CD4-positive, alpha-beta T cell (primary cell): ENCODE results near the gene RNF141. TPM values are rescaled to one million over a fixed set of nuclear protein-coding genes. Genes with fewer than 3 reads are reported as not detected.

ENCODE experiments used
- ATAC-seq: fragments of 200-7000 bp; cut with Tn5 transposase; one replicate; pipeline ENCODE4 v1.10.0; 2022; ENCODE audit warnings: mild to moderate bottlenecking; ENCODE audit not compliant: poor library complexity
- CTCF ChIA-PET: fragments of 350-600 bp; sonication (Branson Sonifier 250); formaldehyde crosslinking; loops from one replicate; lab custom pipeline; 2021; ENCODE audit warnings: antibody characterized with exemption, inconsistent platforms; lab: Charles Lee
- POLR2A ChIA-PET: fragments of 350-600 bp; sonication (Branson Sonifier 250); formaldehyde crosslinking; loops from one replicate; lab custom pipeline; 2021; ENCODE audit warnings: antibody characterized with exemption, inconsistent platforms; lab: Charles Lee
- DNase-seq, 14 experiments: peaks; one replicate each; pipeline ENCODE4 v3.0.0-alpha.2; 2013 to 2020; ENCODE audit warnings: mixed read lengths in 2 of 14
- H3K27ac ChIP-seq, 2 donors: one replicate each; pipeline versions ENCODE4 v1.5.1 to v1.7.0; 2013; ENCODE audit warnings: low read length in 2 of 2, low read depth in 1 of 2, mild to moderate bottlenecking in 1 of 2
- H3K27me3 ChIP-seq, 2 experiments: 1 replicate in 1 of 2; 2 replicates in 1 of 2; pipeline versions ENCODE4 v1.6.1 to v1.7.0; 2013; ENCODE audit warnings: low read length in 2 of 2, control low read depth in 1 of 2, mild to moderate bottlenecking in 1 of 2, moderate library complexity in 1 of 2; ENCODE audit not compliant: insufficient read depth in 2 of 2, control insufficient read depth in 1 of 2
- H3K36me3 ChIP-seq: one replicate; pipeline ENCODE4 v1.6.1; 2013; ENCODE audit warnings: low read length, control low read depth; ENCODE audit not compliant: insufficient read depth
- H3K4me1 ChIP-seq: one replicate; pipeline ENCODE4 v1.6.1; 2013; ENCODE audit warnings: low read length, control low read depth; ENCODE audit not compliant: insufficient read depth
- H3K4me3 ChIP-seq: one replicate; pipeline ENCODE4 v1.5.1; 2013; ENCODE audit warnings: mild to moderate bottlenecking, low read length, moderate library complexity
- H3K9me3 ChIP-seq, 2 experiments: 1 replicate in 1 of 2; 2 replicates in 1 of 2; pipeline versions ENCODE4 v1.6.1 to v1.7.0; 2013; ENCODE audit warnings: low read length in 2 of 2, mild to moderate bottlenecking in 2 of 2, control low read depth in 1 of 2, moderate library complexity in 1 of 2; ENCODE audit not compliant: control insufficient read depth in 1 of 2, insufficient read depth in 1 of 2
- H3K27ac Mint-ChIP-seq: one replicate; pipeline ENCODE4 v1.8.0; 2020; ENCODE audit warnings: mixed read lengths
- H3K27me3 Mint-ChIP-seq: one replicate; pipeline ENCODE4 v1.8.0; 2021; ENCODE audit warnings: mixed read lengths
- H3K36me3 Mint-ChIP-seq: one replicate; pipeline ENCODE4 v1.8.0; 2021; ENCODE audit warnings: low read depth, mixed read lengths
- H3K4me1 Mint-ChIP-seq: one replicate; pipeline ENCODE4 v1.8.0; 2021; ENCODE audit warnings: low read depth, mixed read lengths
- H3K4me3 Mint-ChIP-seq: one replicate; pipeline ENCODE4 v1.8.0; 2020; ENCODE audit warnings: mild to moderate bottlenecking, mixed read lengths
- H3K9me3 Mint-ChIP-seq: one replicate; pipeline ENCODE4 v1.8.0; 2020; ENCODE audit warnings: mixed read lengths
- CTCF ChIP-seq: fragments of 200-600 bp; IDR thresholded peaks from one replicate; pipeline ENCODE4 v1.8.0; 2022; ENCODE audit warnings: antibody characterized with exemption, mild to moderate bottlenecking
- intact Hi-C, 2 experiments: fragments of 100-400 bp; cut with DNase I in 1 of 2; cut with micrococcal nuclease in 1 of 2; formaldehyde crosslinking; loops; one replicate each; pipeline versions ENCODE4 v1.15.1 to v1.9.0; 2023 to 2025; cut with DNase I, micrococcal nuclease
- total RNA-seq, 174 experiments: library from RNA in 2 of 174; stranded (reverse) in 2 of 174; gene quantifications; one replicate each; pipeline ENCODE4 v1.2.3 and lab custom pipeline; 2021 to 2026

The RNF141 gene
- total RNA-seq, 2 experiments from 2014 or later, result 18.0 to 19.0 TPM

GRCh38 chr11:10561043-10561818, 20.2 kb upstream of the RNF141 start:
- Mint-ChIP-seq H3K4me1 (no peaks in the 10 kb centered on the region), H3K27me3 (peaks cover 4% of the 10 kb centered on the region), H3K4me3 (no peak overlapping the region), H3K27ac (no peak overlapping the region), H3K9me3 (no peaks in the 10 kb centered on the region), H3K36me3 (no peaks in the 10 kb centered on the region)
- H3K4me3 ChIP-seq, result no peak overlapping the region
- ATAC-seq, result no peak
- H3K4me1 ChIP-seq, result no peaks in the 10 kb centered on the region
- no peaks in the 10 kb centered on the region for H3K9me3 ChIP-seq
- H3K27ac ChIP-seq, result no peak overlapping the region
- no peaks in the 10 kb centered on the region for H3K36me3 ChIP-seq
- H3K27me3 ChIP-seq, result peaks cover 0 to 6% of the 10 kb centered on the region in 2 experiments
- ChIA-PET POLR2A (no interaction called here), CTCF (interaction anchor here (1.0 to 1.4 kb wide), 2 partner anchors 20 to 95 kb away, joined by 3 read pairs; partner anchors contain the start of gene RNF141)
- no peak for DNase-seq
- intact Hi-C loops, result no loop called here
- TF ChIP-seq CTCF, result no peak

DNA sequence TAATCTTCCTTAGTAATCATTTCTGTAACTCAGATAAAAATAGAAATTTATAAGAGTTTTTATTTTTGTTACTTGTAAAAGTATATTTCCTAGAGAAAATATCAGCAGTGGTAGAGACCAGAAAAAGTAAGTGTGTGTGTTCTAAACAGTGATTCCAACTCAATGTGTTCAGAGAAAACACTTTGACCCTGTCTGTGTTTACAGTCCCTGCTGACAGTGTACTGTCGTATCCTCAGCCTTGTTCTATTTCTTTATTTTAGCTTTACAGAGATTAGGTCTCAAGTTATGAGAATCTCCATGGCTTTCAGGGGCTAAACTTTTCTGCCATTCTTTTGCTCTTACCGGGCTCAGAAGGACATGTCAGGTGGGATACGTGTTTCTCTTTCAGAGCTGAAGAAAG, 17.3 kb upstream of the RNF141 start:
- no peak overlapping the region for H3K4me3 Mint-ChIP-seq
- CTCF ChIA-PET, result interaction anchor here (0.6 kb wide), 1 partner anchor 281 kb away, joined by 3 read pairs; no protein-coding TSS in a partner anchor
- no peak for TF ChIP-seq CTCF
- Histone ChIP-seq H3K9me3 (no peaks in the 10 kb centered on the region), H3K27ac (no peak overlapping the region), H3K4me3 (no peak overlapping the region), H3K36me3 (no peaks in the 10 kb centered on the region), H3K27me3 (peaks cover 0 to 6% of the 10 kb centered on the region in 2 experiments), H3K4me1 (no peaks in the 10 kb centered on the region)
- no peak overlapping the region for H3K27ac Mint-ChIP-seq
- POLR2A ChIA-PET, result no interaction called here
- no peaks in the 10 kb centered on the region for H3K4me1 Mint-ChIP-seq
- ATAC-seq (no peak), DNase-seq (no peak)
- peaks cover 8% of the 10 kb centered on the region for H3K27me3 Mint-ChIP-seq
- intact Hi-C loops, result loop anchor here in 1 of 2 experiments (5.0 kb wide), 1 partner anchor 94 kb away; no protein-coding TSS in a partner anchor
- H3K9me3 Mint-ChIP-seq, result no peaks in the 10 kb centered on the region
- H3K36me3 Mint-ChIP-seq, result no peaks in the 10 kb centered on the region

- Histone ChIP-seq H3K9me3 (peaks cover 0 to 6% of the 10 kb centered on the region in 2 experiments), H3K27ac (no peak overlapping the region), H3K36me3 (no peaks in the 10 kb centered on the region), H3K4me1 (no peaks in the 10 kb centered on the region), H3K27me3 (peaks cover 0 to 6% of the 10 kb centered on the region in 2 experiments), H3K4me3 (no peak overlapping the region)
- POLR2A ChIA-PET, result no interaction called here
- Mint-ChIP-seq H3K36me3 (no peaks in the 10 kb centered on the region), H3K4me3 (no peak overlapping the region), H3K27ac (no peak overlapping the region), H3K4me1 (no peaks in the 10 kb centered on the region), H3K9me3 (peaks cover under 1% of the 10 kb centered on the region), H3K27me3 (peaks cover 13% of the 10 kb centered on the region)
- CTCF ChIA-PET, result interaction anchor here (1.2 to 1.6 kb wide), 3 partner anchors 12 to 97 kb away, joined by 3 to 4 read pairs (median 3); no protein-coding TSS in a partner anchor
- ATAC-seq, result no peak
- DNase-seq, result no peak
- TF ChIP-seq CTCF, result no peak
- intact Hi-C loops, result loop anchor here in 1 of 2 experiments (5.0 kb wide), 1 partner anchor 96 kb away; no protein-coding TSS in a partner anchor
Observed at GRCh38 chr11:10556590-10556989, 15.6 kb upstream of the RNF141 start.
